ENCODE data around the gene CD6.

- TF ChIP-seq CTCF (IDR thresholded peaks at IDR 0.05) (no peak), POLR2A (IDR thresholded peaks at IDR 0.05) (no peak)
Measured at GRCh38 chr11:61068581-61068980, 97.1 kb downstream of the CD6 start.

Measured in heart left ventricle (tissue), 13 donors.